PC-9 (cell line): ENCODE data around the gene NBEAL1. TPM values are rescaled to one million over a fixed set of nuclear protein-coding genes. Genes with fewer than 3 reads are reported as not detected.
"Not testable (repeated sequence)": the region's sequence is repeated elsewhere in the genome, so short reads cannot be mapped to it uniquely, and the experiment has no call there.

ENCODE experiments used
- BruUV-seq: library from RNA; stranded (reverse); fragments of 400-500 nt; replicated peaks from 2 replicates; lab custom pipeline; 2021; lab: Mats Ljungman, UMichigan
- CTCF ChIA-PET: fragments of 300-600 bp; sonication (Branson Sonifier 250); formaldehyde crosslinking; loops from one replicate; lab custom pipeline; 2022; ENCODE audit warnings: antibody characterized with exemption; lab: Charles Lee
- POLR2A ChIA-PET: fragments of 300-600 bp; sonication (Branson Sonifier 250); formaldehyde crosslinking; loops from one replicate; lab custom pipeline; 2022; ENCODE audit warnings: antibody characterized with exemption; ENCODE audit not compliant: unreplicated experiment; lab: Charles Lee
- DNase-seq, 2 experiments: peaks; one replicate each; pipeline versions ENCODE4 v3.0.0 to v3.0.0-alpha.2; 2015 to 2022; ENCODE audit warnings: mixed read lengths in 1 of 2
- H2AFZ ChIP-seq: fragments of 200-600 bp; sonication (generic); 2 replicates; pipeline ENCODE4 v1.8.1; 2017; ENCODE audit warnings: antibody characterized with exemption
- H3F3A ChIP-seq: fragments of 200-600 bp; sonication (generic); 2 replicates; pipeline ENCODE4 v1.8.1; 2017; ENCODE audit warnings: antibody characterized with exemption, mild to moderate bottlenecking, low read depth; ENCODE audit not compliant: insufficient read depth
- H3K27ac ChIP-seq: fragments of 200-600 bp; sonication (generic); 2 replicates; pipeline ENCODE4 v1.6.1; 2016; ENCODE audit warnings: mixed run types
- H3K27me3 ChIP-seq: fragments of 200-600 bp; sonication (generic); 2 replicates; pipeline ENCODE4 v1.6.1; 2016; ENCODE audit warnings: low read depth, mixed run types; ENCODE audit not compliant: insufficient read depth
- H3K36me3 ChIP-seq: fragments of 200-600 bp; sonication (generic); 2 replicates; pipeline ENCODE4 v1.6.1; 2016; ENCODE audit warnings: low read depth, mixed run types
- H3K4me1 ChIP-seq: fragments of 200-600 bp; sonication (generic); replicated peaks from 2 replicates; pipeline ENCODE4 v1.6.1; 2016; ENCODE audit warnings: mixed run types; ENCODE audit not compliant: insufficient read depth
- H3K4me2 ChIP-seq: fragments of 200-600 bp; sonication (generic); 2 replicates; pipeline ENCODE4 v1.6.1; 2017; ENCODE audit warnings: mixed run types
- H3K4me3 ChIP-seq: fragments of 200-600 bp; sonication (generic); 2 replicates; pipeline ENCODE4 v1.6.1; 2016; ENCODE audit warnings: mixed run types
- H3K79me2 ChIP-seq: fragments of 200-600 bp; sonication (generic); 2 replicates; pipeline ENCODE4 v1.6.1; 2017; ENCODE audit warnings: low read depth, mixed run types
- H3K9me2 ChIP-seq: fragments of 200-600 bp; sonication (generic); 2 replicates; pipeline ENCODE4 v1.8.1; 2017; ENCODE audit warnings: mild to moderate bottlenecking; ENCODE audit not compliant: insufficient read depth
- H3K9me3 ChIP-seq: fragments of 200-600 bp; sonication (generic); 2 replicates; pipeline ENCODE4 v1.8.1; 2016; ENCODE audit warnings: low read depth; ENCODE audit not compliant: insufficient read depth
- H4K20me1 ChIP-seq: fragments of 200-600 bp; sonication (generic); 2 replicates; pipeline ENCODE4 v1.8.1; 2017; ENCODE audit not compliant: insufficient read depth
- EZH2 ChIP-seq: fragments of 200-600 bp; sonication (generic); IDR thresholded peaks from 2 replicates; pipeline ENCODE4 v1.8.0; 2017; ENCODE audit warnings: antibody characterized with exemption, low read depth
- intact Hi-C: fragments of 100-400 bp; cut with micrococcal nuclease; formaldehyde crosslinking; loops from one replicate; pipeline ENCODE4 v1.10.0; 2022; ENCODE audit not compliant: unreplicated experiment
- total RNA-seq: library from RNA; stranded (reverse); gene quantifications from 2 replicates; pipeline ENCODE4 v1.2.3, GENCODE V29; 2021
- TF ChIP-seq, protein P1 (sequence below): fragments of 200-600 bp; sonication (generic); conservative IDR thresholded peaks from 2 replicates; pipeline ENCODE4 v1.6.1; 2017; ENCODE audit warnings: mixed run types, antibody characterized with exemption, mild to moderate bottlenecking, moderate library complexity

The NBEAL1 gene
- total RNA-seq, 1 experiment from 2014 or later: 19.5 TPM

- intact Hi-C loops: no loop called here
- Histone ChIP-seq H3F3A (no peaks in the 10 kb centered on the region), H3K4me3 (no peak overlapping the region), H4K20me1 (no peaks in the 10 kb centered on the region), H3K4me2 (no peak overlapping the region), H3K36me3 (no peaks in the 10 kb centered on the region), H3K4me1 (no peaks in the 10 kb centered on the region), H3K27me3 (no peaks in the 10 kb centered on the region), H3K79me2 (no peaks in the 10 kb centered on the region), H3K9me2 (no peaks in the 10 kb centered on the region), H2AFZ (no peak overlapping the region), H3K9me3 (no peaks in the 10 kb centered on the region), H3K27ac (no peak overlapping the region)
- BruUV-seq: no TSS peak
- DNase-seq: no peak
- ChIA-PET POLR2A (no interaction called here), CTCF (no interaction called here)
- TF ChIP-seq, protein P1, sequence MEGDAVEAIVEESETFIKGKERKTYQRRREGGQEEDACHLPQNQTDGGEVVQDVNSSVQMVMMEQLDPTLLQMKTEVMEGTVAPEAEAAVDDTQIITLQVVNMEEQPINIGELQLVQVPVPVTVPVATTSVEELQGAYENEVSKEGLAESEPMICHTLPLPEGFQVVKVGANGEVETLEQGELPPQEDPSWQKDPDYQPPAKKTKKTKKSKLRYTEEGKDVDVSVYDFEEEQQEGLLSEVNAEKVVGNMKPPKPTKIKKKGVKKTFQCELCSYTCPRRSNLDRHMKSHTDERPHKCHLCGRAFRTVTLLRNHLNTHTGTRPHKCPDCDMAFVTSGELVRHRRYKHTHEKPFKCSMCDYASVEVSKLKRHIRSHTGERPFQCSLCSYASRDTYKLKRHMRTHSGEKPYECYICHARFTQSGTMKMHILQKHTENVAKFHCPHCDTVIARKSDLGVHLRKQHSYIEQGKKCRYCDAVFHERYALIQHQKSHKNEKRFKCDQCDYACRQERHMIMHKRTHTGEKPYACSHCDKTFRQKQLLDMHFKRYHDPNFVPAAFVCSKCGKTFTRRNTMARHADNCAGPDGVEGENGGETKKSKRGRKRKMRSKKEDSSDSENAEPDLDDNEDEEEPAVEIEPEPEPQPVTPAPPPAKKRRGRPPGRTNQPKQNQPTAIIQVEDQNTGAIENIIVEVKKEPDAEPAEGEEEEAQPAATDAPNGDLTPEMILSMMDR: no peak
These were observed 24.2 kb upstream of the NBEAL1 start for GRCh38 chr2:202990501-202990900.

GRCh38 chr2:202997113-202997512 lies 17.6 kb upstream of the NBEAL1 start:
- H3F3A ChIP-seq, POLR2A ChIA-PET, H3K9me3 ChIP-seq, H3K79me2 ChIP-seq, H3K4me1 ChIP-seq, H3K36me3 ChIP-seq, H3K4me2 ChIP-seq, BruUV-seq, H2AFZ ChIP-seq, DNase-seq, CTCF ChIA-PET, intact Hi-C loops, H4K20me1 ChIP-seq, H3K27me3 ChIP-seq, H3K27ac ChIP-seq, H3K4me3 ChIP-seq, H3K9me2 ChIP-seq: not testable (repeated sequence)

GRCh38 chr2:203002054-203002821 lies 12.4 kb upstream of the NBEAL1 start:
- no peak for TF ChIP-seq EZH2
- TF ChIP-seq, protein P1: no peak
- no peaks in the 10 kb centered on the region for H3K9me2 ChIP-seq
- H3K36me3 ChIP-seq: no peaks in the 10 kb centered on the region
- H3F3A ChIP-seq: no peaks in the 10 kb centered on the region
- ChIA-PET CTCF (no interaction called here), POLR2A (interaction anchor here (0.7 kb wide), 1 partner anchor 47 kb away, joined by 3 read pairs; no protein-coding TSS in a partner anchor)
- no peaks in the 10 kb centered on the region for H3K9me3 ChIP-seq
- BruUV-seq: no TSS peak
- H3K4me2 ChIP-seq: no peak overlapping the region
- no peak for DNase-seq
- H3K4me1 ChIP-seq: no peaks in the 10 kb centered on the region
- no peaks in the 10 kb centered on the region for H4K20me1 ChIP-seq
- intact Hi-C loops: no loop called here
- H3K27me3 ChIP-seq: no peaks in the 10 kb centered on the region
- no peak overlapping the region for H2AFZ ChIP-seq
- H3K79me2 ChIP-seq: no peaks in the 10 kb centered on the region
- H3K4me3 ChIP-seq: no peak overlapping the region
- no peak overlapping the region for H3K27ac ChIP-seq

GRCh38 chr2:203003716-203004115 lies 11.0 kb upstream of the NBEAL1 start:
- no peaks in the 10 kb centered on the region for H3K9me2 ChIP-seq
- no peaks in the 10 kb centered on the region for H3K4me1 ChIP-seq
- H4K20me1 ChIP-seq: no peaks in the 10 kb centered on the region
- H3K4me3 ChIP-seq: no peak overlapping the region
- no peaks in the 10 kb centered on the region for H3K9me3 ChIP-seq
- no peak overlapping the region for H2AFZ ChIP-seq
- BruUV-seq: no TSS peak
- H3K36me3 ChIP-seq: no peaks in the 10 kb centered on the region
- no peak overlapping the region for H3K4me2 ChIP-seq
- TF ChIP-seq, protein P1: no peak
- TF ChIP-seq EZH2: no peak
- no peaks in the 10 kb centered on the region for H3K79me2 ChIP-seq
- H3F3A ChIP-seq: no peaks in the 10 kb centered on the region
- ChIA-PET POLR2A (no interaction called here), CTCF (no interaction called here)
- intact Hi-C loops: no loop called here
- no peaks in the 10 kb centered on the region for H3K27me3 ChIP-seq
- H3K27ac ChIP-seq: no peak overlapping the region
- no peak for DNase-seq
